NCI-H345 (cell line): ENCODE data around the gene ZBTB20.

Source experiments
- DNase-seq: peaks from one replicate; lab custom pipeline; 2025; lab: John Stamatoyannopoulos, UW

ZBTB20 gene

DNA sequence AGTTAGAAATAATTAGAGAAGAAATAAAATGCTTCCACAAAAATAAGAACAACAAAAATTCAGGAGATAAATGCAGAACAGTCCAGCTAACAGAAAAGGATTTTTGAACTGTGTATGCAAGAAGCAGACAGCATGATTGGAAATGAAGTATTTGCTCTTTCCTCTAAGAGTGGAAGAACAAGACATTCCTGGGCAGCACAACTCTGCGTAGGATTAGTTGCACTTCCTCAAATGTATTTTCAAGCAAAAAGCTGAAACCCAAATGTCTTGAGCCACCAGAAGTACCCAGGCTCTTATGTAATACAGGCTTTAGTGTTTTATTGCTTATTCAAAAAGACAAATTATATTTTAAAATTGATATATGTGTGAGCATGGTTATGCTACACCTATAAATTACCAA, 127.2 kb downstream of the ZBTB20 start:
- DNase-seq: no peak

DNA sequence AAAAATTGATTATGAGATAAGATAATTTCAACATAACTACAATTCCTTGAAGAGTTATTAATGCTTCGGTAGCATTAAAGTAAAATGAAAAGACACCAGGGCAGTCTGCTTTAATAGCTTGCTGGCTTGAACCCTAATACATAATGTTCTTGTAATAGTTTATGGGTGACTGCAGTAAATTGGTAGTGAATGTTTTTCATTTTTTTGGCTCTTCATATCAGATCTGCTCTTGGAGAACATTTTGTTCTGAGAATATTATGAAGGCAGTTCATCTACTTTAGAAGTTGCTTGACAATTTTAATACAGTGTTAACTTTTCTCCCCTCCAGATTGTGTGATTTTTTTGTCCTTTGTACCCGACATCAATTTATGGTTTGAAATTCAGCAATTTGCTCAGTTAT, 128.4 kb downstream of the ZBTB20 start:
- no peak for DNase-seq

DNA sequence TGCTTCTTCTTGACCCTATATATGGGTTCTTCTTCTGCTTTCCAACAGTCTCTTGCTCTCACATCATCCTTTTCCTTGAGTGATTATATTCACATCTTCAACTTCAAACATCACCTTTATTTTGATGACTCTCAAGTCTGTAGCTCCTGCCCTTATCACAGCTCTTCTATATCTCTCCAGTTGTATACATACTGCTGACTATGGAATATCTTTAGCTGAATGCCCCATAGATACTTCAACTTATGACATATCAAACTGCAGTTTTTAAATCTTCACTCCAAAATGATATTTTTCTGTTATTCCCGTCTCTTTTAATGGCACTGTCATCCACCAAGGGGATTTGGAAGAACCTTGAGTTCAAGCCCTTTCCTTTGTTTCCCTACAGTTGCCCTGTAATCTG, 139.1 kb downstream of the ZBTB20 start:
- no peak for DNase-seq

DNA sequence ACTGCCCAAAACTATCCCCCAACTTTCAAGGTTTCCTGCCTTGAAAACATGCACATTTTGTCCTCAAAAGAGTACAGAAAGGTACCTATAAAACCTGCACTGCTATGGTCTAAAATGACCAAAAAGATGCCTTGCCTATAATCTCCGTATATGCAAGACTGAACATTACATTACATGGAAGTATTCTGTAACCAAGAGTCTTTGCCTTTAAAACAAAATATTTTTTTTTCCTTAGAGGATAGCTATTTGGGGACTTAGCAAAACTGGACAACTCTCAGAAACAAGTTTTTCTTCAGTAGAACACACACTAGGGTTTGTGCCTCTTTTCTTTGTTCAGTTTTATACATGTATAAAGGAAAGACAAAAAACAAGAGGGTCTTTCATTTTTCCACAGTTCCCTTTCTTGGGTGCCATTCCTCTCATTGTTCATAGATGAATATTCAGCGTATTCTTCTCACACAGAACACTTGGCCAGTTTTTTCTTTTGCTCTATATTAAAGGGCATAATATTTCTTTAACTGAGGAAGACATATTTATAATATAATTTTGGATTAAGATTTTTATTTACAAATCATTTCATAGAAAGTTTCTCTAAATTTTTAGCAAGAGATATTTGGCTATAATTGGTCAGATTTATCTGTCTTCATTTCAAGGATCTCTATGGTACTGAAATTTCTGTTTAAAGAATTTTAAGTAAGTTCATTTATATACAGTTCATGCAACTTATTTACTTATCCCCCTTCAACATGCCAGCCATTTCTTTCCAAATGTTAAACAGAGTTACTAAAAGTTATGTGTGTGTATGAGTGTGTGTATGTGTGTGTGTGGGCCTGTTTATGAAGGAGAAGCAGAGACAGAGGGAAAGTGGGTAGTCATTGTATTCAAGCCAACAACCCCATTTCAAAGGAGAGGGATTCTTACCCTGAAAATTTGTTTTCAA, 142.6 kb downstream of the ZBTB20 start:
- no peak for DNase-seq

DNA sequence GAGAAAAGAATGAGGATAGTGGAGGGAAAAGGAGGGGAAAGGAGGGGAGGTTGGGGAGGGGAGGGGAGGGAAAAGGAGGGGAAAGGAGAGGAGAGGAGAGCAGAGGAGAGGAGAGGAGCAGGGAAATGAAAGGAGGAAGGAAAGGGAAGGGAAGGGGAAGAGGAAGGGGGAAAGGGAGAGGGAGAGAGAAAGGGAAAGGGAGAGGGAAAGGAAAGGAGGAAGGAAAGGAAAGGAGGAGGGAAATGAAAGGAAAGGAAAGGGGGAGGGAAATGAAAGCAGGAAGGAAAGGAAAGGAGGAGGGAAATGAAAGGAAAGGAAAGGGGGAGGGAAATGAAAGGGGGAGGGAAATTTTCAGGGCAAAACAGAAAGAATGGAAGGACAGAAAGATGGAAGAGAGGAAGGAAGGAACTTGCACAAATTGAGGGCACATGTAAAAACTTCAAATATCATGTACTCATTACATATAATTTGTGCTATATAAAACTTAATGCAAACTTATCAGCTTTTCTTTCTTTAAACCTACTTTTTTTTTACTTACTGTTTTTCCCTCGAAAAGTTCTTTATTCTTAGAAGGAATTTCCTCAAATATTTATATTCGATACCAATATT, 148.0 kb downstream of the ZBTB20 start:
- no peak for DNase-seq

DNA sequence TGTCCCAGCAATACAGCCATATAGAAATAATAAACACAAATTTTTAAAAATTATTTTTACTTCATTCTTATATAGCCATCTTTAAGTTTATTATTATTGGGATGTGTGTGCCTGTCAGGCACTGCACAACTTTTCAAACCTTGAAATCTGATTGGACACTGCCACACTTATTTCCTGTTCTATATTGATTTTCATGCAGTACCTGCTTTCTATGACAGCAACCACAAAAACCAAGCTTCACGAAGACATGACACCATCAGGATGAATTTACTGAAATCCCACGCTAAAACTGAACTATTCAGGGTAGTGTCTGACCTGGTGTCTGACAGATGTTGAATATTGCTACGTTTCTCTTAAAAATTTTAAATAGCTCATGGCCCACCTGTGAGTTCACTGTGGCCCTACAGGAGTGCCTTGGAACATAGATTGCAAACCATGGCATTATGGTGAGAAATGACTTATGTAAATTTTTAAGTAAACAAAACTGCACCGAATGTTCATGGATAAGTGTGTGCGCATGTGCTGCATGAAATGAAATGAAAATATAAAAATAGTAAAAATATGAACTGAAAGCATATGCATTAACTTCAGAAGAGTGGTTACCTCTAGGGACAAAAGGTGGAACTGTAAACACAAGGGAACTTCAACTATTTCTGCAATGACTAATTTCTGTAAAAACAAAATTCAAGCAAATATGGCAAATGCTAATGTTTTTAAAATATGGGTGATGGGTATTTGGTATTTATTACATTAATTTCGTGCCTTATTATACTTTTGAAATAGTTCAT, 152.3 kb downstream of the ZBTB20 start:
- no peak for DNase-seq

DNA sequence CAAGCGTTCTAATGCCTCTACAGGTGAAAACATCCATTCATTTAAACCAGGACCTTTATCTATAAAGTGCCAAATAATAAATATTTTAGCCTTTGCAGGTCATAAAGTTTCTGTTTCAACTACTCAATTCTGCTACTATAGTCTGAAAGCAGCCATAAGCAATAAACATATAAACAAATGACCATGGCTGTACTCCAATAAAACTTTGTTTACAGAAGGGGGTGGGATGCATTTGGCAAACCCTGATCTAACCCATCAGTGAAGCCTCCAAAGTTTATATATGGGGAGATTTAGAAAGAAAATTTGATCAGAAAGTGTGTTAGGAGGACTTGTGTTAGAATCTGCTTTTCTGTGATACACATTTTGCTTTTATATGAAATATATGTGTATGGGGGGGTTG, 161.3 kb downstream of the ZBTB20 start:
- no peak for DNase-seq

DNA sequence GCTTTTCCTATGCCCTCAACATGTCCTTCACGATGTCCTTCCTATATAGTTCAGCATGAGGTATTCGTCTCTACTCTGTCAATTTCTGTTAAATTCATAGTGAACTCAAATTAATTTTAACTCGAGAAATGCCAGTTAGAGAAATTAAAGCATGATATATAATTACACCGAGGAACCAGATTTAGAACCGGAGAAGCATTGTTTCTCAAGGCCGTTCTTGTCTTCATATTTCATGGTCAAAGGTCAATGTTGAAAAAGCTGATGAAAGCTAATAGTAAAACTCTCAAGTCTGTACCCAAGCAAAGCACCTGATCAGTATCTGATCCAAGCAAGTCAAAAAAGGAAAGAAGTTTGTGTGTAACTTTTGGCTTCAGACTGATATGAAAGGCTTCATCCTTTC, 163.8 kb downstream of the ZBTB20 start:
- no peak for DNase-seq

DNA sequence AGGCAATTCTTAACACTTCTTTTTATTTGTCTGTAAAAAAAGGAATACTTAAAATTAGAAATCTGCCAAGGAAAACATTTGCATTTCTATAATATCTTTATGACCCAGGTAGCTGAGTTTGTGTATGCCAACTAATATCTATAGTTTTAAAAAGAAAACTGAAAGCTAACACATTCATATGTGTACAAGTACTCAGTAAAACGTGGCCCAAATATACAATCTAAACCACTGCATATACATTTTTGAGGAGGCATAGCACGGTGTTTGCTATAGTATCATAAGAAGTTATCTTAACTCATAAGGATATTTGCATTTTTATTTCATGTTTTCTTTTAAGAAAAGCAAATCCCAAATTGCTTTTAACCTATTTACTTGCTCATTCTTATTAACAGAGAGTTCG, 172.7 kb downstream of the ZBTB20 start:
- DNase-seq: no peak

DNA sequence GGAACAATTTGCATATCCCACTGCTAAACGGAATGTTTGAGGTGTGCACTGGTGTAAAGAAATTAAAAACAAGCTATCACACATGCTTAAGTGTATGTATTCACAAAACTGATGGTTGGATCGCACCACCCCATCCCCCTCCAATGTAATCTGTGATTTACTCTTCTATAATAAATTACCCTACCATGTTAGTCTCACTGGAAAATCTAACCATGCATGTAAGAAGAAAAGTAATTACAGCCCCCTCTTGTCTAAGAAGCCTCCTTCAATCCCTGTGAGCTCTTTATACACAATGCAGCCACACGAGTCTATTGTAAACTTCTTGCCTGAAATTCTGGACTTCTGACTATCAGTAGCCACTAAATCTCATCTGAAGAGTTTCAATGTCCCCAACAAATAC, 173.6 kb downstream of the ZBTB20 start:
- DNase-seq: no peak

DNA sequence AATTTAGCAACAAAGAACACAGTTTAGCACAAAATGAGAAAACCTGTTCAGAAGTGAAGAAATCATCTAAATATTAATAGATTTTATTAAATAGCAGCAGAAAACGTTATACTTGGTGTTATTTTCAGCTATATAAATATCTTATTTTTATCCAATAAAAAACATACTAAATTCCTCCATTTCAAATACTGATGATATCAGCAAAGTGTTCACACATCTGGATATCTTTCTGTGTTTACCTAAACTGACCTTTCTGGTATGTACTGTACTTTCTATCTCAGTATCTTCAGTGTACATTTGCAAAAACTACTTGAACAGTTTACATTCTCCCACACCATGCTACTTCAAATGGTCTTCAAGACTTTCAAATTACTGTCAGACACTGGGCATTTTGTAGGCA, 179.9 kb downstream of the ZBTB20 start:
- DNase-seq: no peak

DNA sequence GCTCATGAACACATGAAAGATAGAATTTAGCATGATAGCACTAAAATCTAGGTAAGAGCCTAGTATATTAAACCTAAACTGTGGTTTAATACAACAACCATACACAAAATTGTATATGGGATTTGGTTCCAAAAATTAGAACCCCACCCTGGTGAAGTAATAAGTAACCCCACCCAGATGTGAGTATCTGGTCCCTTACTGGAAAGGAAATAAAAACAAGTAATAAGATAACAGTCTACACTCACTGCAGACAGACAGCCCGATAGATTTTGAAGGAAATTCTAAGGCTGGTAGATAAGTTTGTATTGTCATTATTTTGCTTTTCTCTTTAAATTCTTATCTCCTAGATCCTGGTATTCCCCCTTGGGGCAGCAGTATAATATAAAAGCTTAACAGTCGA, 184.9 kb downstream of the ZBTB20 start:
- DNase-seq: no peak

DNA sequence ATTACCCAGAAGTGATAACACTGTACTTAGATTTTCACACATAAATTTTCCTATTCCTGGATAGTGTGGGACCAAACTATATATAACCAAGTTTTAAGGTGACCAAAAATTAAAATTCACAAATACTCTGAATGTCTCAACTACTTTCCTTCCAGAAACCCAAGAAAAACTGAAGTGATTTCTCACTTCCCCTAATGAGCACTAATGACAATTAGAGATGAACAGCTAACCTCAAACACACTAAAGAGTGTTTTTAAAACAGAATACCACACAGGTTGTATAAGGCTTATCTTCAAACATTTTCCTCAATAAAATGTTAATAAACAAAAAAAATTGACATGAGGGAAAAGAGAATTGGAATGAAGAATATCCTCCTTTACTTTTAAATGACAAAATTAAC, 188.2 kb downstream of the ZBTB20 start:
- no peak for DNase-seq

DNA sequence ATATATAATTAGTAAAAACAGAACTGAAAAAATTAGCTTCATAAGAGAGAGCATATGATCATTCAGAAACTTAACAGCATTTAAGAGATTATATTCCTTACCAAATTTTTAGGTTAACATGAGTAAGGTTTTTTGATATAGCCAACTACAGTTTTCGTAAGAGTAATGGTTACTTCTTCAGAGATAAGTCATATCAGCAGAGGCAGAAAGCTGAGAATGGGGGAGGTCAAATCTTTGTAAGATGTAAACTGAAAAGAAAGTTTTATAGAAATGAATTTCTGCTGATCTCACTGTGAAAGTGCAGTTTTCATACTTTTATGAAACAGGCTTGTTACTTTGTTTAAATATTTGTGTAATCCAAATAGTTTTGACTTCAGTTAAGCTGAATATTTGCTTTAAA, 193.3 kb downstream of the ZBTB20 start:
- DNase-seq: no peak

DNA sequence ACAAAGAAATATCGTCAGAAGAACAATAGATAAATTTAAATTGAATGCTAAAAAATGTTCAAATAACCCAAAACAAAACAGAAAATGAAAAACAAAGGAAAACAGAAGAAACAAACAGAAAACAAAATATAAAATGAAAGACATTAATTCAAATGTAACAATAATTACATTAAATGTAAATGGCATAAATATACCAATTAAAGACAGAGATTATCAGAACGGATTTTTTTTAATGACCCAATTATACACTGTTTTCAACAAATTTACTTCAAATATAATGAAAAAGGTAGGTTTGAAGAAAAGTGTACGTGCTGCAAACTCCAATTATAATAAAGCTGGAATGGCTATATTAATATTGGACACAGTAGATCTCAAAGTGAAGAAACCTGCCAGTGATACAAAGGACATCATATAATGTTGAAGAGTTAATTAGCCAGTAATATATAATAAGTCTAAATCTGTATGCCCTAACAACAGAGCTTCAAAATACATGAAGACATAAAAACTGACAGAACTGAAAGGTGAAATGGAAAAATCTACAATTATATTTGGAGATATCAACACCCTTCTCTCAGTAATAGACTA, 193.8 kb downstream of the ZBTB20 start:
- DNase-seq: no peak

DNA sequence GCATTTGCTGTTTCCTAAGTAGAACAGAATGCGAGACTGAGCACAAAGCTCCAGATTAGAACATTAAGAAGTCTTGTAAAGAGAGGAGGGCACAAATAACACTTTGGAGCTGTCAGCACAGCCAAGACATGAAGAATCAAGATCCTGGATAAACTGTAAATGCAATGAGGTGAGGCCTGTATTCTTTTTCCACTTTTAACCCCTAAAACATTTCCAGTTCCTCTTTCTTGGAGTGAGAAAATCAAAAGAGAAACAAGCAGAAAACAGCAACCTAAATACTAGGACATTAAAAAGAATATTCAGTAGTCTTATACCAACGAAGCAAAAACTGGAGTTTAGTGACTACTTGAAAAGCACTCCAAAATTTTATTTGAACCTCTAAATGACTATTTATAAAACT, 204.3 kb downstream of the ZBTB20 start:
- DNase-seq: no peak

DNA sequence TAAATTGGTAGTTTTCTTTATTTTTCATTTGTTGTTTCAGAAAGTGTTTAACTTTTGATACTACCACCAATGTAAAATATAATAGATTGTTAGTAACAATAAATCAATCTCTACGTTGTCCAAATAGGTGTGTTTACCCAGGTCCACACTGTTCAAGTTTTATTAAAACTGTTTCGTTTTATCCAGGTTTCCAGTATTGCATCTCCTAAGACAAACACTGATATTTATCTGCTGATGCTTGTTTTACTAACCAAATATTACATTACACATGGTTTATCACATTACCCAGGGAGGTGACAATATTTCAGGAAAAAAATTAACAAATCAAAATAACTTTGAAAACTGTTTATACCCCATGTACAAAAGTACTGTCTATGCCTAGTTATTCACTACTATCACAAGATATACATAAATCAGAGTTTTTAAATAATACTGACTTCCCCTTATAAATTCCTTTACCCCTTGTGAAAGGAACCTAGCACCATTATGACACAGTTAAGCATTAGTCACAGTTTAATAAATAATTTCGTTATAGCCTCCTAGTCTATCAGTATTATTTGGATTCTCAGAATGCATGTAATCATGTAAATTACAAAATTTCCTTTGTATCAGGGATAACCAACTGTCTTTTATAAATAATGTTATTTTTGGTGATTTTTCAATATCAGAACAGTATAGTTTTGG, 205.3 kb downstream of the ZBTB20 start:
- DNase-seq: no peak

DNA sequence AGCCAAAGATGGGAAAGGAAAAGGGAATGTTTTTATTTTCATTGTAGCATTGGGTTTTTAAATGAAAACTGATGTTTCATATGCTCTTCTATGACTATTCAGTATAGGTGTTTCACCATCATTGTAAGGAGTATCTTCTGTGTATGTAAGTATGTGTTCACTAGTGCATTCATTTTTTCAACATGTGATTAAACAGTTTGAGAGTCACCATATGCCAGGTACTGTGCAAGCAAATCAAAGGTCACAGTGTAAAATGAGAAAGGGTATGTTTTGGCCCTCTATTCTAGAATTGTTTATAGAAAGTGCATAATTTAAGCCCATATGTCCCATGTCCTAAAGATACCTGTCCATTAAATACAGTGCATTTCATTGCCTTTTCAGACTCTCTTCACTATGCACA, 207.2 kb downstream of the ZBTB20 start:
- DNase-seq: no peak

DNA sequence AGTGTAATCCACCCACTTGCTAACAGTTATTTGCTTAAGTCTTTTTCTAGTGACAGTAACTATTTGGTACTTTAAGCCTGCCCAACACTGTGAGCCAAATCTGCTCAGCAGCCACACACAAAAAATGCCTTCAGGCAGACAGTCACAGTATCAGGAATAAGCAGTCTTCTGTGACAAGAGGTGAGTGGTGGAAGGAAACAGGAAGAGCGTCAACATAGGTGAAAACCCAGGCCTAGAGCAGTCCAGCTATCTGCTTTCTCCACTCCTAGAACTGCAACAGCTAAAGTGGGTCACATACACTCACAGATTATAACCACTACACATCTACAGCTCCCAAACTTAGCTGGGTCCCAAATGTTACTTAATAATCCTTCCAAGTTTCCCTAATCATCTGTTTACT, 213.7 kb downstream of the ZBTB20 start:
- DNase-seq: no peak

DNA sequence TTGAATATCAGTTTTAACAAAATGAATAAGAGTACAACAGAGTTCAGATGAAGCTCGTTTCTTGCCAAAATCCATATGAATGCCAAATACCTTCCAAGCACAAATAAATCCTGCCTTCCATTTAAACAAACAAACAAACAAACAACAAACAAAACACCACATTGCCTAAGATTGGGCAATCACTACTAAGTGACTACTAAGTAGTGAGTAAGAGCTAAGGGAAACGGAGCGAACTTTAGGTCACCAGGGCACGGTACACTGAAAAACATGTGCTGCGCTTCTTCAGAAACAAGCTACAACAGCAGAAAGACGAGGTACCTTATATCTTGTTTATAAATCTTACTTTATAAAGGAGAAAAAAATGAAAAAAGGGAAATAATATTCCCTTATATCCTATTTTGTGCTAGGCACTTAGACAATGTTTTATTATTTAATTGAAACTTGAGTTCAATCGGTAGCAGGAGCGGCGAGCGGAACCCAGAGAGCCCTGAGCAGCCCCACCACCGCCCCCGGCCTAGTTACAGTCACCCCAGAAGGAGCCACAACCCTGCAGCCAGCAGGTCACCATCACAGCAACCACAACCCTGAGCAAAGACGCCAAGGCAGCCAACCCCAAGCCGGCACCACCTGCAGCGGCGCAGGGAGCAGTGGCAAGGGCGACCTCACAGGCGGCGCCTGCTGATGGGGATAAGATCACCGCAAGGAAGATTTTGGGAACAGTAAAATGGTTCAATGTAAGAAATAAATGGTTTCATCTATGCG, 216.9 kb downstream of the ZBTB20 start:
- DNase-seq: no peak

DNA sequence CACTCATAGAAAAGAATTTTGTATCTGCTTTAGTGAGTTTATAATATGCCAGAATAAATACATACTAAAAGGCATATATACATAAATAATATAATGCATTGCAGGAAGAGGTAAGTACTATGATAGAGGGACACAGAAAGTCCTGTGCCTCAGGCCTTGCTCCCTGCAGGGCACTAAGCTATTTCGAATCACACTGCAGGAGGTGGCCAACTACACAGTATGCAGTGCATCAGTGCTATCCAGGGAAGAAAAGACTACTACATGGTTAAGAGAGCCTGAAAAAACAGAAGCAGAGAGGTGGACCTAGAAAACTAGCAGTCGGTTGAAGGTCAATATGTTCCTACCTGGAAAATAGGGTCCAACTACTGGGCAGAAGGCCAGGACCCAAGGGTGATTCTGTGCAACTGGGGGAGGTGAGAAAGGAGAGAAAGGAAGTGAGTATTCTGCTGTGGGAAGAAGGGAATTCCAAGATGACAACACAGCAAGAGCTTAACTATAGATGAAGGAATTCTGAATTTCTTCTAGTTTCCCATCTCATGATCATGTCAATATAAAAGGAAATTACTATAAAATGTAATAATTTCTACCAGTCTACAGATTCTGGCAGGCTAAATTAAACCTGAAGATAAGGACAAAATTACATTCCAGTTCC, 218.0 kb downstream of the ZBTB20 start:
- no peak for DNase-seq
